ENCODE results near the gene CBFA2T2.

- TF ChIP-seq CTCF (IDR thresholded peaks at IDR 0.05): no peak
- no peak for TF ChIP-seq EZH2 (IDR thresholded peaks at IDR 0.05; ENCODE audit: borderline replicate concordance, insufficient read depth, low read depth, low read length, poor library complexity, severe bottlenecking)
Observed at GRCh38 chr20:33664762-33665144, 174.9 kb downstream of the CBFA2T2 start.

Data from B cell (primary cell).